NCI-H2171 treated with DMSO at 0.1 percent for 48 hours (cell line): ENCODE data around the gene CTAG1B.
A peak's percentile ranks its signal among the peaks of the same experiment; 100 is the strongest.
"Not testable (repeated sequence)": the region's sequence is repeated elsewhere in the genome, so short reads cannot be mapped to it uniquely, and the experiment has no call there.

Source experiments
- DNase-seq: peaks from one replicate; lab custom pipeline; 2025; lab: John Stamatoyannopoulos, UW

CTAG1B gene

DNA sequence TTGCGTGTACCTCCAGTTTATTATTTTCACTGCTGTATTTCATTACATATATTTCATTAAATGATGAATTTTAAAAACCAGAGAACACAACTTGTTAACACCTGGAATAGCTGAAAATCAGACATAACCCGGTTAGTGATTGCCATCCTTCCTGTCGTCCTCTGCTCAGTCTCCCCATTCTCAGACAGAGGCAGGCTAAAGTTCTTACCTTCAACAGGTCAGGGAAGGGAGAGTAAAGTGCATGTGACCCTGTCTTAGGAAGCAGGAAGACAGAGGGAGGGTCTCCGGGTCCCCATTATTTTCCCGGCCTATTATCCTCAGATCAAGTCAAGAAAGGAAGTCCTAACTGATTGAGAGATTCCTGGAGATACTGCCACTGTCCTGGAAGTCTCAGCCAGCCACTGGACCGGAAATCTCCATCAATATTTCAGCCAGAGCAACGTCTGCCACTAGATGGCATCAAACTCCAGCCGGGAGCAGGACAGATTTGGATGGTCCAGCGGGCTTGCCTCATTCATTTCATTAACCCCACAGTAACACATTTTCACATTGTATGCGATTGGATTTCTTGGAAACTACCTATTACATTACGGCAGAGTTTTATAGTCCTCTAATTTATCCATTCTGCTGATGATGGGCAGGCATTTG lies 1.8 kb upstream of the CTAG1B start:
- DNase-seq = not testable (repeated sequence)

DNA sequence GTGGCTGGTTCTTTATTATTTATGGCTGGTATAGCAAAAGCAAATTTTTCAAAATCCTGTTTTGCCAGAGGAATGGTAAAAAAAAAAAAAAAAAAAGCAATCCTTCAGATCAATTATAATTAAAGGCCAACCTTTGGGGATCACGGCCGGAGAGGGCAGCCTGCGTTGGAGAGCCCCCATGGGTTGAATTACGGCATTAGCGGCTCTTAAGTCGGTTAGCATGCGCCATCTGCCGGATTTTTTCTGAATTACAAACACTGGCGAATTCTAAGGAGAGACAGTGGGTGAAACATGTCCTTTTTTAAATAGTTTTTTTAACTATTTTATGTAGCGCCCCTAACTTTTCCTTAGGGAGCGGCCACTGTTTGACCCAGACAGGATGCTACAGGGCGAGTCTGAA lies 5.5 kb downstream of the CTAG1B start:
- DNase-seq = not testable (repeated sequence)

DNA sequence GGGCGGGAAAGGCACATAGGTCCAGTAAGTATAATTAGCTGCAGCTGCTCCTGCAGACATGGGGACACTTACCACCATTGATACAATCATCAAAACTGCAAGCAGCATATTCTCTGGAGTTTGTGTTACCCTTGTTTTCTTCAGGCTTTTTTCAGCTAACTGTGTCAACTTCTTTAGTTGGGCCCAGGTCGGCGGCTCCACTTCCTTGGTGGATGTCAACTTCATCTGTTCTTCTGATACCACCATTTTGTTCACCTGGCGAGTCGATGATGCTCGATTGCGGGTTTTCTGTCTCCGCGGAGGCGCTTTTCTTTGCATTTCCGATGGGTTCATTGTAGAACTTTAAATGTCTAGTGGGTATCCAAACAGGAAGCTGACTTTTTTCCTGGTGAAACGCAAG lies 7.9 kb downstream of the CTAG1B start:
- DNase-seq = not testable (repeated sequence)

DNA sequence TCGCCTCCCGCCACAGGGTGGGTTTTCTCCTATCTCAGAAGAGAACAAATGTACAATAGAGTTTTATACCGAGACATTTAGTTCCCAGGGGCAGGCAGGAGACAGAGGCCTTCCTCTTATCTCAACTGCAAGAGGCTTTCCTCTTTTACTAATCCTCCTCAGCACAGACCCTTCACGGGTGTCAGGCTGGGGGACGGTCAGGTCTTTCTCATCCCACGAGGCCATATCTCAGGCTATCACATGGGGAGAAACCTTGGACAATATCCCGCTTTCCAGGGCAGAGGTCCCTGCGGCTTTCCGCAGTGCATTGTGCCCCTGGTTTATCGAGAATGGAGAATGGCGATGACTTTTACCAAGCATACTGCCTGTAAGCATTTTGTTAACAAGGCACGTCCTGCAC lies 10.3 kb downstream of the CTAG1B start:
- DNase-seq = not testable (repeated sequence)

DNA sequence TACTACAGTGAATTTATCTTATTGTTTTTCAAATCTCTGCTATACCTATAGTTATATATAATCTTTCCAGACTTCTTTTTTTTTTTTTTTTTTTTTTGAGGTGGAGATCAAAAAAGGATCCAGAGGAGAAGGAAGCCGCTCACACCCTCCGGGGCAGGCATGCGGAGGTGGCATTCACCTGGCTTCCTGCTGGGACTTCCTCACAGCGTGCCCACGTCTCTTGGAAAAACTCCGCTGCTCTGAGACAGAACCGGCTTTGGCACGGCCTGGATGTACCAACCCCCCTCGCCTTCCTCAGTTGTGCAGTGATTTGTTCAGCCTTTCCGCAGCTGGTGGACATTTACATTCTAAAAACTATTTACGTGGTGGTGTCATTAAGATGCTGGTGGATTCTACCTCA lies 11.1 kb downstream of the CTAG1B start:
- DNase-seq = not testable (repeated sequence)

DNA sequence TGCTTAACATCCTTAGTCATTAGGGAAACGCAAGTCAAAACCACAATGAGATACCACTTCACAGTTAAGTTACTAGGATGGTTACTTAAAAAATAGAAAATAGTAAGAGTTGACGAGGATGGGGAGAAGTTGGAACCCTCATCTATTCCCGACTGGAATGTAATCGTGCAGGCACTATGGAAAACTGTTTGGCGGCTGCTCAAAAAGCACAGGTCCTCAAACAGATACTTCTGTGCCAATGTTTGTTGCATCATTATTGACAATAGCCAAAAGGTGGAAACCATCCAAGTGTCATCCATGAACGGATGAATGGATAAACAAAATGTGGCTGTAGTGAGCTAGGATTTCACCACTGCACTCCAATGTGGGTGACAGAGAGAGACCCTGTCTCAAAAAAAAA lies 11.7 kb downstream of the CTAG1B start:
- peak; percentile 25 for DNase-seq

DNA sequence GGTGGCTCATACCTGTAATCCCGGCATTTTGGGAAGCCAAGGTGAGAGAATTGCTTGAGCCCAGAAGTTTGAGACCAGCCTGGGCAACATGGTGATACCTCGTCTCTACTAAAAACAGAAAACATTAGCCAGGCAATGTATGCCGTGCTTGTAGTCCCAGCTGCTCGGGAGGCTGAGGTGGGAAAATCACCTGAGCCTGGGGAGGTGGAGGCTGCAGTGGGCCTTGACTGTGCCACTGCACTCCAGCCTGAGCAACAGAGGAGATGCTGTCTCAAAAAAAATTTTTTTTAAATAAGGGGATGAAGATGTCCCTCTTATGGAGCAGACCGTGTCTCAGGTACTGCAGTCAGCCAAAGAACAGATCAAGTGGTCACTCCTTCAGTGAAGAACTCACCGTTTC lies 13.5 kb downstream of the CTAG1B start:
- DNase-seq = no peak

DNA sequence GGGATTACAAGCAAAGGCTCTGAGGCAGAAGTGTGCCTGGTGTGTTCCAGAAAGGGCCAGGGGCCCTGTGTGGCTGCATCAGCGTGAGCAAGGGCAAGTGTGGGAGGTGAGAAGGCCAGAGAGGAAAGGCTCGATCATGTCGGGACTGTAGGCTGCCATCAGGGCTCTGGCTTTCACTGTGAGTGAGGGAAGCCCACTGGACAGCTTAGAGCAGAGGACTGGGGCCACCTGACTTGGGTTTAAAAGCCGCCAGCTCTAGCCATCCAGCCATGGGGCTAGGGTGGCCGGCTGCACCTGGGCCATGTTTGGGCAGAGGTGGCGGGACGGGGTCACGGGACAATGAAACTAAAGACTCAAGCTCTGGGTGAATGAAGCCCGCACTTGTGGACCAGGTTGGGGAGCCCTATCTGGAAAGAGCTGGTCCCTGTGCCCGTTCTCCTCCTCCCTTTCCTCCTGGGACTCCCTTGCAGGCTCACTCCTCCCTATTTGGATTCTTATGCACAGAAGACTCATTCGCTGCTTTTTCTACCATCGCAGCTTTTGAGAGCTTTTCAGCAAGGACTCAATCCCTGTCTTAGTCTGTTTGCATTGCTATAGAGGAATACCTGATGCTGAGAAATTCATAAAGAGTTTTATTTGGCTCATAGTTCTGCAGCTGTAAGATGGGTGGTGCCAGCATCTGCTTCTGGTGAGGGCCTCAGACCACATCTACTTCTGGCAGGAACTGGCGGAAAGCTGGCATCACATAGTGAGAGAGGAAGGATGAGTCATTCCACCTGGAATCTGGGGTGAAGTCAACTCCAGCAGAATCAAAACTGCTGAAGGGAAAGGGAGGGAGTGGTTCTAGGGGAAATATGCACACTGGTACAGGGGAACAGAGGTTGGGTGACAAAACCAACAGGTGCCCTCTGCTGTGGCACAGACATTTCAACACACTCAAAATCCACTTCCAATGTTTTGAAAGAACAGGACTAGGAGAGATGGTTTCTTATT lies 15.3 kb downstream of the CTAG1B start:
- no peak for DNase-seq

DNA sequence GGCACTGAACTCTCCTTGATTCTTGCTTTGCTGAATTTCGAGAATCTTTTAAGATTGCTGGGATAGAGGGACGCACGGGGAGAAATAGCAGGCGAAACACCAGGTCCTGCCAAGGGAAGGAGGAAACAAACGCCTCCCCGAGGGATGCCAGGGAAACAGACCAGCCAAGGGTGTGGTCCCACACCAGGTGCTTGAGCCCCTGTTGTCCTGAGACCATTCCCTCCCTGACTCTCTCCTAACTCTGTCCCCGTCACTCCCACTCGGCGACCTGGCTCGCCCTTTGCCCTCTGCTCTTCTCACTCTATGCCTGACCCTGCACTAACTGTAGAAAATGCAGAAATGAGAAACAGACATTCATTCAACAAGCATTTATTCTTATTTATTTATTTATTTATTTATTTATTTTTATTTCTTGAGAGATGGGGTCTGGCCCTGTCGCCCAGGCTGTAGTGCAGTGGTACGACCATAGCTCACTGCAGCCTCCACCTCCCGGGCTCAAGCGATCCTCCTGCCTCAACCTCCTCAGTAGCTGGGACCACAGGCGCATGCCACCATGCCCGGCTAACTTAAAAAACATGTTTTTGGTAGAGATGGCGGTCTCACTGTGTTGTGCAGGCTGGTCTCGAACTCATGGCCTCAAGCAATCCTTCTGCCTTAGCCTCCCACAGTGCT lies 16.2 kb downstream of the CTAG1B start:
- no peak for DNase-seq

DNA sequence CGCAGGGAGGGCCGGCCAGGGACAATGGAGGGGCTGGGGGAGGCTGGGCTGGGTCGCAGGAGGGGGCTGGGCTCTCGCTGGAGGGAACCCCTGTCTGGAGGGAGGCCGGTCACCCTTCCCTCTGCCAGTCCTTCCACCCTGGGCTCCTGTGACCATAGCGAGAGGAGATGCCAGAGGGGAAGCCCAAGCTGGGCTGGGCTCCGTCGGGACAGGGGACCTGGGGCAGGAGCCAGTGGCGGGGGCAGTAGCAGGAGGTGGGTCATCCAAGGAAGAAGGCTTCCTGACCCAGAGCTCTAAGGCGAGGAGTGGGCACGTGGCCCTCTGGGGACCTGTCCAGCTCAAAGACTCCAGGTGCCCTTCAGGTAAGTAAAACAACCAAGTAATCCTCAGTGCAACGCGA lies 16.9 kb downstream of the CTAG1B start:
- no peak for DNase-seq

DNA sequence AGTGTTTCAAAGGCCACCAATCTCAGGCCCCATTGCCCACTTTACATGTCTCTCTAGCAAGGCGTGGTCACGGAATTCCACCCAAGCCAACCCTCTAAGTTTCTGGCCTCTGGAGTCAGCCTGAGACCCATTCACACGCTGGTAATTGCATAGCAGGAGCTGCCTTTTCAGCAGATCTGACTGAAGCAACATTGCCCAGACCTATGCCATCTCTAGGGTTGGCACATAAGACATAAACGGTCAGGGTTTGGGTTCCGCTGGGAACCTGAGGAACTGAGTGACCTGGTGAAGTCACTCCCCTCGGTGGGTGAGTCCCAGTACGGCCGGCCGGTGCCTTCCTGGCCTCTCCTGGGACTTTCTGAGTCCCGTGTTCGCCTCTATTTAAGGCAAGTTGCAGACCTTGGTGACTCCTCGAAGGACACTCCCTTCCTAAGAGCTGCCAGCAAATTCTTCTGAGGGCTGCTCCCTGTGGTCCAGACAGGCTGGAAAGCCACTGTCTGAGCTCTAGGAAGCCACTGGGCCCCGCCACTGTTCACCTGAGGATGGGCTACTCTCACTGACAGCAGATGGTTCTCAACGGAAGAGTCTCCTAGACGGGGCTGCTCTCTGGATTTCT lies 18.2 kb downstream of the CTAG1B start:
- no peak for DNase-seq

DNA sequence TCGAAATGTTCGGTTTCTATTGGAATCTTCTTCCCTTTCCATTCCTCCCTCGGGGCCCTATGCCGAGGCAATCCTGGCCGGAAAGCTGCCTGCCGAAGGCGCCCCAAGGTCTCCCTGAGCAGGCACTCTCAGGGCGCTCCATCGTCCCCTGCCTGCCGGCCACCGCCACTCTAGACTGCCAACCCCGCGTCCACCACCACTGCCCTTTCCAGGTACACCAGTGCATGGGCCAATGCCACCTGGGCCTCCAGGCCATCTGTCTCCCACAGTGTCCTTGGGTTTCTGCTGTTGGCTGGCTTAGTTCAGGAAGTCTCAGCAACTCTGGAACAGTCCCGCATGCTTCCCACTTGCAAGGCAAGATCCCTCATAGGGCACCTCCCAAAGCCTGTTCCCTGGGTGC lies 19.6 kb downstream of the CTAG1B start:
- DNase-seq = no peak

DNA sequence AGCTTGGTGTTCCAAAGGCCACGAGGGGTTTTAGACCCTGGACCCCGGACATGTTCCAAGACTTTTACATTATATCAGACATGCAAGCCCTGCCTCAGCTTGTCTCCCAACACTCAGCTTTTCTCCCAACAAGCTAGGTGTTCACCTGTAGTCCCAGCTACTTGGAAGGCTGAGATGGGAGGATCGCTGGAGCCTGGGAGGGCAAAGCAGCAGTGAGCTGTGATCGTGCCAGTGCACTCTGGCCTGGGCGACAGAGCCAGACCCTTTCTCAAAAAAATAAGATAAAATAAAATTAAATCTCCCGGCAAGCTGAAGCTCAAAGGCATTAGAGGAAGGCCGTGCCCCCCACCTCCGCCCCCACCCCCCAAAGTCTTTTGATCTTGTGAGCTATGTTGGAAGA lies 20.4 kb downstream of the CTAG1B start:
- no peak for DNase-seq

DNA sequence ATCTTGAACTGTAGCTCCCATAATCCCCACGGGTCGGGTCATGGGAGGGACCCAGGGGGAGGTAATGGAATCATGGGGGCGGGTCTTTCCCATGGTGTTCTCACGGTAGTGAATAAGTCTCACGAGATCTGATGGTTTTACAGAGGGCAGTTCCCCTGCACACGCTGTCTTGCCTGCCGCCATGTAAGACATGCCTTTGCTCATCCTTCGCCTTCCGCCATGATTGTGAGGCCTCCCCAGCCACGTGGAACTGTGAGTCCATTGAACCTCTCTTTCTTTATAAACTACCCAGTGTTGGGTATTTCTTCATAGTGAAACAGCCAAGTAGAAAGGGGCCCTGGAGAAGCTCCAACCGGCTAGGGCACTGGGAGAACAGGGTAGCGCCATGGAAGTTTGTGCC lies 21.9 kb downstream of the CTAG1B start:
- no peak for DNase-seq

DNA sequence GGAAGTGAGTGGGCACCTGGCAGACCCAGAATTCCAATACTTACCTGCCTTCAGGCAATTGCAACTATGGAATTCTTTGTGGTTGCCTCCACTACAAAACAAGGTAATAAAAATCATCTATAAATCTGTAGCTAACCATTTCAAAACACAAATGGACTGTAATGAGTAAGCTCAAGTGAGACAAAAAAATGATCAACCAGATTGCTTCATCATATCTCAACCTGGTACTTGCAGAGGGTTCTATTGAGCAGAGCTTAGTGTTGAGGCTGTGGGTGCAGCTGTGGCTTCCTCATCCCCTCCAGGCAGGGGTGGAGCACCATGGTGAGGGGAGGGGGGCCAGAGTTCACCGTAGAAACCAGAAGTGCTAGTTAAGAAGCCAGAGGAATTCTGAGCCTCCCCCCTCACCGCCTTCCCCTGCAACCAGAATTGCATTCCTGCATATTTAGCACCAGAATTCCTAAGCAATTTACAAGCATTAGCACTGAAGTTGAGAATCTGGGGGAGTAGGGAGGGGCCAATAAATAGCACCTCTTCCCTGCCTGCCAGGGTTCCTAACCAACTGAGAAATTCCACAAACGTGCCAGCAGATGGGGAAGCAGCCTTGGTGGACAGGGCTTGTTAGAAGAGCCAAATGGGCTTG lies 22.7 kb downstream of the CTAG1B start:
- DNase-seq = no peak

DNA sequence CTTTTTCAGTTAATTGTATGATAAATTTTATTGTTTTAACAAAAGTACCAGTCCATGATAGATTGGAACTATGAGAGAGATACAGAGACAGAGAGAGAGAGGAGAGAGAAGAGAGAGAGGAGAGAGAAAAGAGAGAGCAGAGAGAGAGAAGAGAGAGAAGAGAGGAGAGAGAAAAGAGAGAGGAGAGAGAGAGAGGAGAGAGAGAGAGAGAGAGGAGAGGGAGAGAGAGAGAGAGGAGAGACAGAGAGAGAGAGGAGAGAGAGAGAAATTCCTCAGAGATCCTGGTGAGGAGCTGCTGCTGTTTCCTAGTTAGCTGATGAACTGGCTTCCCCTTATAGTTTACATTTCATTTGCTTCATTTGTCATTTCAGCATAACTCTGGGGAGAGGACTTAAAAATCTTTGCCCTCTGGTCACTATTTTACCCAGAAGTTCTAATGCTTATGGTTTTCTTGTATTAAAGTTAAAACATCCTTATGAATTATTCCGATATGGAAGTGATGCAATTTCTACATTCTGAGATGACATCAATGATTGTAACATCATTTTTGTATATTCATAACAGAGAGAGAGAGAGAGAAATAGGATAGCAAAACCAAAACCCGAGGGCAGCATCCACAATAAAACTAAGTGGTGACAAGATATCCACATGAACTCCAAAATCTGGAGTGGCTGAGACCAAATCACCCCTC lies 23.4 kb downstream of the CTAG1B start:
- DNase-seq = no peak

DNA sequence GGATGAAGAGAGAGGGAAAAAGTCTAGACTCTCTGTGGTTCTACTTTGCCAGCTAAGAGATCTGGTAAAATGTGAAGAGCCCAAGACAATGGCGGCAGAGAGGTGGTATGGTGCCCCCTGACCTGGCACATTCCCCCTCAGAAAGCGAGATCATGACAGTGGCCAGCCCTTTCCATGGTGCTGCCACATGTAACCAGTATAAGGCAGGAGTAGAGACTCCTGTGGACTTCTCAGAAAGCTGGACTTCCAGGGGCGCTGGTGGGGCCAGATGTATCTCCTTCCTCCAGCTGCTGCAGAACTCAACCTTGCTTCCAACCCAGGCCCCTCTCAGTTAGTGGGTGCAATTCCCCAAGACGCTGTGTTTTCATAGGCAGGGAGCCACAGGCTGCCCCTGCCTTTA lies 24.6 kb downstream of the CTAG1B start:
- no peak for DNase-seq

DNA sequence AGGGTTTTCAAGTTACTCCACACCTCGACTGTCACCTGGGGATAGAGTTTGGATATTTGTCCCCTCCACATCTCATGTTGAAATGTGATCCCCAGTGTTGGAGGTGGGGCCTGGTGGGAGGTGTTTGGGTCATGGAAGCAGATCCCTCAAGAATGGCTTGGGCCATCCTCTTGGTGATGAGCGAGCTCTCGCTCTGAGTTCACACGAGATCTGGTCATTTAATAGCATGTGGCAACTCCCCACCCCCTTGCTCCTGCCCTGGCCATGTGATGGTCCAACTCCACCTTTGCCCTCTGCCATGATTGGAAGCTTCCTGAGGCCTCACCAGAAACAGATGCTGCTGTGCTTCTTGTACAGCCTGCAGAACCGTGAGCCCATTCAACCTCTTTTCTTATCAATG lies 25.9 kb downstream of the CTAG1B start:
- DNase-seq = no peak

DNA sequence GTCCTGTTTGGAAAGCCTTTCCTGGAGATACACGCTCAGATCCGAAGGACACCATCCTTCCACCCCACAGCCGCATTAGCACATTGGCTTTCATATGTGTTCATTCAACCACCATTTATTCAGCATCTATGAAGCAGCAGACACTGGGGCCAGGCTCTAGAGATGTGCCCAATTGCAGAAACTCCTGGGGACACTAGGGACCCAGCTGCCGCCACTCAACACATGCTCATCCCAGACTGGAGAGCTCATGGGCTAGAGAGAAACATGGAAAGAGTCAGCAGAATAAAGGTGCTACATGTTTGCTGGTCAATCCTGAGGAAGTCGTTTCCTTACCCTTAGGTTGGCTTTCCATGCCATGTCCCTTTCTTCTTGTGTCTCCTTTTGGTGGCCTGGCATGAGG lies 26.6 kb downstream of the CTAG1B start:
- no peak for DNase-seq

DNA sequence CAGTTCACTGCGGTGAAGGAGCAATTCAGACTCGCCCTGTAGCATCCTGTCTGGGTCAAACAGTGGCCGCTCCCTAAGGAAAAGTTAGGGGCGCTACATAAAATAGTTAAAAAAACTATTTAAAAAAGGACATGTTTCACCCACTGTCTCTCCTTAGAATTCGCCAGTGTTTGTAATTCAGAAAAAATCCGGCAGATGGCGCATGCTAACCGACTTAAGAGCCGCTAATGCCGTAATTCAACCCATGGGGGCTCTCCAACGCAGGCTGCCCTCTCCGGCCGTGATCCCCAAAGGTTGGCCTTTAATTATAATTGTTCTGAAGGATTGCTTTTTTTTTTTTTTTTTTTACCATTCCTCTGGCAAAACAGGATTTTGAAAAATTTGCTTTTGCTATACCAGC lies 28.7 kb downstream of the CTAG1B start:
- not testable (repeated sequence) for DNase-seq

DNA sequence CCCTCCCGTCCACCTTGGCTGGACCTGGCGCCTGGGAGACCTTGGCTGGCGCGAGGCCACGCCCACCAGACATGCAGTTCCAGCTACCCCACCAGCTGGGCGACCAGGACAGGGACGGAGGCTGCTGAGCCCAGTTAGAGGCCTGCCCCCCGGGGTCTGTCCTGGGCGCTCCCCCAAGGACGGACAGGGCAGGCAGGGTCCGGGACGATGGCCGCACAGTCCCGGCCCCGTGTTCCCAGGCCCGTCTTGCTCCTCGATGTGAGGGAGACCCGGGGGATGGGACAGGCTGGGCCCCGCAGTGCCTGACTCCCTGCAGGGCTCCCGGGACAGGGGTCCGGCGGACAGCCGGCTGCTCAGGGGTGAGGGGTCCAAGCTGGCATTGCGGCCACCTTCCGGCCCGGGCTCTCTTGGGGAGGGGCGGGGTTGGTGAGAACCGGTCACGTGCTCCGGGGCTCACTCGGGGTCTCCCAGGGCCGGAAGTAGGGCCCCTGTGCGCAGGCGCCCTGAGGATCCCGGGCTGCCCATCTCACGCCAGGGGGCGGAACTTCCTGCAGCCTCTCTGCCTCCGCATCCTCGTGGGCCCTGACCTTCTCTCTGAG lies 34.4 kb downstream of the CTAG1B start, which contains the start of gene CTAG1A:
Gene CTAG1A, plus strand, starts transcription at position 549 of the 599 bp plus-strand sequence. CDS start 74 bp downstream, outside the sequence.
- not testable (repeated sequence) for DNase-seq
